HG03159 (cell line): ENCODE measurements around the gene CCDC86.

ENCODE experiments used
- ATAC-seq: cut with Tn5 transposase; IDR thresholded peaks from one replicate; pipeline ENCODE4 v1.9.1; 2021; ENCODE audit warnings: mild to moderate bottlenecking, moderate library complexity; ENCODE audit not compliant: unreplicated experiment

CCDC86 gene

GRCh38 chr11:60867871-60868681 lies 26.2 kb downstream of the CCDC86 start:
- ATAC-seq, result no peak

GRCh38 chr11:60868682-60869450 lies 27.0 kb downstream of the CCDC86 start:
- no peak for ATAC-seq

GRCh38 chr11:60869451-60869825 lies 27.5 kb downstream of the CCDC86 start:
- no peak for ATAC-seq

GRCh38 chr11:60870276-60870675 lies 28.4 kb downstream of the CCDC86 start:
- ATAC-seq, result no peak

- no peak for ATAC-seq
Observed at GRCh38 chr11:60870733-60871377, 28.9 kb downstream of the CCDC86 start.

GRCh38 chr11:60871378-60872061 lies 29.6 kb downstream of the CCDC86 start:
- no peak for ATAC-seq

GRCh38 chr11:60872124-60872960 lies 30.4 kb downstream of the CCDC86 start:
- no peak for ATAC-seq

- no peak for ATAC-seq
Observed at GRCh38 chr11:60872961-60873524, 31.1 kb downstream of the CCDC86 start.

GRCh38 chr11:60873533-60873932 lies 31.6 kb downstream of the CCDC86 start:
- ATAC-seq, result no peak

GRCh38 chr11:60874421-60875365 lies 32.8 kb downstream of the CCDC86 start:
- ATAC-seq, result no peak

- ATAC-seq, result no peak
Observed at GRCh38 chr11:60875366-60876167, 33.7 kb downstream of the CCDC86 start.

GRCh38 chr11:60876168-60876485 lies 34.2 kb downstream of the CCDC86 start:
- ATAC-seq, result no peak

- ATAC-seq, result no peak
Observed at GRCh38 chr11:60878245-60879101, 36.6 kb downstream of the CCDC86 start.

- ATAC-seq, result no peak
Observed at GRCh38 chr11:60879104-60879503, 37.2 kb downstream of the CCDC86 start.

GRCh38 chr11:60879971-60880588 lies 38.2 kb downstream of the CCDC86 start:
- no peak for ATAC-seq

- no peak for ATAC-seq
Observed at GRCh38 chr11:60880643-60881282, 38.9 kb downstream of the CCDC86 start.
